HEK293 (cell line): Measurements from ENCODE around the gene HBZ.

Source experiments
- CTCF ChIA-PET: fragments of 350-600 bp; formaldehyde crosslinking; extraction: SDS; loops from one replicate; lab custom pipeline; 2021; ENCODE audit warnings: antibody characterized with exemption; lab: Yijun Ruan, JAX
- POLR2A ChIA-PET: fragments of 300-600 bp; formaldehyde crosslinking; extraction: SDS; loops from one replicate; lab custom pipeline; 2020; ENCODE audit warnings: antibody characterized with exemption, inconsistent platforms; lab: Yijun Ruan, JAX
- H3K27ac ChIP-seq: fragments of 200-500 bp; sonication (Bioruptor generic); 2 replicates; pipeline ENCODE4 v1.5.1; 2014; ENCODE audit warnings: low read depth, low read length, control low read depth, inconsistent platforms; ENCODE audit errors: extremely low read depth
- H3K36me3 ChIP-seq, 2 experiments: fragments of 200-500 bp in 1 of 2; sonication (Bioruptor generic) in 1 of 2; 1 replicate in 1 of 2; 2 replicates in 1 of 2; pipeline ENCODE4 v1.5.1; 2014 to 2017; ENCODE audit warnings: inconsistent platforms in 2 of 2, low read length in 2 of 2; ENCODE audit not compliant: control insufficient read depth in 2 of 2, insufficient read depth in 1 of 2
- H3K4me1 ChIP-seq: fragments of 200-500 bp; sonication (Bioruptor generic); 2 replicates; pipeline ENCODE4 v1.5.1; 2014; ENCODE audit warnings: mild to moderate bottlenecking, low read length, inconsistent platforms; ENCODE audit not compliant: control insufficient read depth, insufficient read depth
- H3K4me3 ChIP-seq: 2 replicates; pipeline ENCODE4 v1.5.1; 2011; ENCODE audit warnings: low read depth, mild to moderate bottlenecking, control low read depth, low read length, moderate library complexity
- H3K9me3 ChIP-seq: fragments of 200-500 bp; sonication (Bioruptor generic); 2 replicates; pipeline ENCODE4 v1.5.1; 2014; ENCODE audit warnings: low read depth, low read length, inconsistent platforms; ENCODE audit not compliant: control insufficient read depth, insufficient read depth
- BCL11A ChIP-seq: fragments of 450-650 bp; formaldehyde crosslinking; IDR thresholded peaks from 2 replicates; pipeline ENCODE4 v1.5.1; 2016; ENCODE audit warnings: low read depth, missing biosample characterization, missing genetic modification characterization
- BCL6B ChIP-seq: fragments of 450-650 bp; formaldehyde crosslinking; IDR thresholded peaks from 2 replicates; pipeline ENCODE4 v1.5.1; 2017; ENCODE audit warnings: missing biosample characterization, missing genetic modification characterization
- ELK4 ChIP-seq: IDR thresholded peaks from 2 replicates; pipeline ENCODE4 v1.6.1; 2011; ENCODE audit warnings: mild to moderate bottlenecking, low read depth, low read length, borderline replicate concordance
- GFI1B ChIP-seq: fragments of 450-650 bp; formaldehyde crosslinking; IDR thresholded peaks from 2 replicates; pipeline ENCODE4 v1.5.1; 2016; ENCODE audit warnings: missing biosample characterization, missing genetic modification characterization
- GLI2 ChIP-seq: fragments of 450-650 bp; formaldehyde crosslinking; IDR thresholded peaks from 2 replicates; pipeline ENCODE4; 2017; ENCODE audit warnings: missing biosample characterization, missing genetic modification characterization, low read depth, borderline replicate concordance
- MEIS1 ChIP-seq: sonication (generic); formaldehyde crosslinking; IDR thresholded peaks from 2 replicates; pipeline ENCODE4 v1.8.1; 2022; ENCODE audit warnings: missing genetic modification reagents, mild to moderate bottlenecking, borderline replicate concordance
- TCF7L2 ChIP-seq: IDR thresholded peaks from 2 replicates; pipeline ENCODE4 v1.6.1; 2011; ENCODE audit warnings: low read depth, mild to moderate bottlenecking, inconsistent platforms, low read length, moderate library complexity, borderline replicate concordance
- ZBTB11 ChIP-seq: fragments of 450-650 bp; formaldehyde crosslinking; conservative IDR thresholded peaks from 2 replicates; pipeline ENCODE4 v1.5.1; 2016; ENCODE audit warnings: low read depth, missing biosample characterization, missing genetic modification characterization
- ZBTB26 ChIP-seq: fragments of 450-650 bp; formaldehyde crosslinking; optimal IDR thresholded peaks from 2 replicates; pipeline ENCODE3; 2016; ENCODE audit warnings: missing biosample characterization, mild to moderate bottlenecking, missing genetic modification characterization
- ZBTB8A ChIP-seq: fragments of 450-650 bp; formaldehyde crosslinking; IDR thresholded peaks from 2 replicates; pipeline ENCODE4 v1.5.1; 2016; ENCODE audit warnings: missing biosample characterization, missing genetic modification characterization
- ZNF138 ChIP-seq: fragments of 450-650 bp; formaldehyde crosslinking; IDR thresholded peaks from 2 replicates; pipeline ENCODE4 v1.5.1; 2016; ENCODE audit warnings: missing biosample characterization, missing genetic modification characterization, borderline replicate concordance
- ZNF155 ChIP-seq: fragments of 450-650 bp; formaldehyde crosslinking; IDR thresholded peaks from 2 replicates; pipeline ENCODE4 v1.5.1; 2016; ENCODE audit warnings: missing biosample characterization, missing genetic modification characterization
- ZNF248 ChIP-seq: fragments of 450-650 bp; formaldehyde crosslinking; IDR thresholded peaks from 2 replicates; pipeline ENCODE4 v1.5.1; 2017; ENCODE audit warnings: missing biosample characterization, missing genetic modification characterization
- ZNF341 ChIP-seq: fragments of 450-650 bp; formaldehyde crosslinking; IDR thresholded peaks from 2 replicates; pipeline ENCODE4; 2016; ENCODE audit warnings: low read depth, missing biosample characterization, missing genetic modification characterization
- ZNF391 ChIP-seq: fragments of 450-650 bp; formaldehyde crosslinking; IDR thresholded peaks from 2 replicates; pipeline ENCODE4 v1.5.1; 2016; ENCODE audit warnings: low read depth, missing biosample characterization, missing genetic modification characterization, borderline replicate concordance
- ZNF544 ChIP-seq: fragments of 450-650 bp; formaldehyde crosslinking; IDR thresholded peaks from 2 replicates; pipeline ENCODE4 v1.5.0; 2017; ENCODE audit warnings: missing biosample characterization, missing genetic modification characterization
- ZNF585B ChIP-seq: fragments of 450-650 bp; formaldehyde crosslinking; IDR thresholded peaks from 2 replicates; pipeline ENCODE4 v1.5.1; 2016; ENCODE audit warnings: missing biosample characterization, missing genetic modification characterization
- ZNF645 ChIP-seq: fragments of 450-650 bp; formaldehyde crosslinking; IDR thresholded peaks from 2 replicates; pipeline ENCODE4; 2016; ENCODE audit warnings: missing biosample characterization, missing genetic modification characterization
- ZNF777 ChIP-seq: fragments of 450-650 bp; formaldehyde crosslinking; IDR thresholded peaks from 2 replicates; pipeline ENCODE4 v1.5.1; 2017; ENCODE audit warnings: missing biosample characterization, missing genetic modification characterization, borderline replicate concordance
- ZSCAN4 ChIP-seq: fragments of 450-650 bp; formaldehyde crosslinking; IDR thresholded peaks from 2 replicates; pipeline ENCODE4 v1.5.1; 2017; ENCODE audit warnings: missing biosample characterization, missing genetic modification characterization

HBZ gene

GRCh38 chr16:160691-161190, 8.3 kb downstream of the HBZ start:
- Histone ChIP-seq H3K27ac (no peak overlapping the region), H3K4me1 (no peaks in the 10 kb centered on the region), H3K9me3 (no peaks in the 10 kb centered on the region), H3K36me3 (no peaks in the 10 kb centered on the region), H3K4me3 (no peak overlapping the region)
- CTCF ChIA-PET = interaction anchor here (0.8 to 1.0 kb wide), 2 partner anchors 20 to 21 kb away, joined by 3 read pairs; partner anchors contain the start of gene HBQ1
- TF ChIP-seq ZNF391 (tag by site-specific recombination) (no peak), ZBTB8A (no peak), ZNF777 (tag by site-specific recombination) (no peak), ZBTB11 (no peak), ZNF544 (no peak), ELK4 (no peak), GFI1B (tag by site-specific recombination) (no peak), ZNF645 (tag by site-specific recombination) (no peak), BCL11A (no peak), ZSCAN4 (tag by site-specific recombination) (no peak), GLI2 (tag by site-specific recombination) (no peak), MEIS1 (CRISPR knock-in tag) (no peak), BCL6B (tag by site-specific recombination) (no peak), TCF7L2 (no peak), ZNF138 (tag by site-specific recombination) (no peak), ZNF341 (tag by site-specific recombination) (no peak), ZNF248 (no peak), ZBTB26 (tag by site-specific recombination) (no peak), ZNF585B (tag by site-specific recombination) (no peak), ZNF155 (tag by site-specific recombination) (no peak)
- POLR2A ChIA-PET = interaction anchor here (1.4 kb wide), 1 partner anchor 10 kb away, joined by 6 read pairs; no protein-coding TSS in a partner anchor
